ENCODE results near the gene URB1. TPM values are rescaled to one million over a fixed set of nuclear protein-coding genes. Genes with fewer than 3 reads are reported as not detected.
"Not testable (repeated sequence)": the region's sequence is repeated elsewhere in the genome, so short reads cannot be mapped to it uniquely, and the experiment has no call there.

The URB1 gene
- total RNA-seq, 2 experiments from 2014 or later = 17.4 to 19.4 TPM

DNA sequence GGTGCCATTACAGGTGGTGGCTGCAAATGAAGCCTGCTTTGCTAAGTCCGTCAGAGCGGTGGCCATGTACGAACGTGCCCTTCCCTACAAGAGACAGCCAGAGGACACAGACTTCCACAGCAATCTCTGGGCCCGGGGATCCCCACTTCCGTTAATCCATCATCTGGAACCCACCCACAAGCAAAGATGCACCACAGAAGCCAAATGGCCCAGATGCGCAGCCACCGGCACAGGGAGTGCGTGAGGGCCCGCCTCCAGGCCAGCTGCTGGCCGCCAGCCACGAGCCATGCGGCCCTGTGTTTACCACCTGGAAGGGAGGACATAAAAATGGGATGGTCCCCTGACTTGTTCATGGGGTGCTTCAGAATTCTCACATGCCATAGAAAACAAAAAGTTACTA, 72.1 kb downstream of the URB1 start:
- Mint-ChIP-seq H3K9me3 (ENCODE audit: insufficient read depth) (no peaks in the 10 kb centered on the region), H3K27me3 (ENCODE audit: low read depth) (no peaks in the 10 kb centered on the region), H3K36me3 (ENCODE audit: low read depth) (peaks cover 55% of the 10 kb centered on the region), H3K4me1 (ENCODE audit: low read depth) (no peaks in the 10 kb centered on the region), H3K4me3 (no peak overlapping the region), H3K27ac (no peak overlapping the region)
- POLR2A ChIA-PET = no interaction called here
- ATAC-seq (no peak), DNase-seq (no peak)
- CTCF ChIA-PET = no interaction called here

DNA sequence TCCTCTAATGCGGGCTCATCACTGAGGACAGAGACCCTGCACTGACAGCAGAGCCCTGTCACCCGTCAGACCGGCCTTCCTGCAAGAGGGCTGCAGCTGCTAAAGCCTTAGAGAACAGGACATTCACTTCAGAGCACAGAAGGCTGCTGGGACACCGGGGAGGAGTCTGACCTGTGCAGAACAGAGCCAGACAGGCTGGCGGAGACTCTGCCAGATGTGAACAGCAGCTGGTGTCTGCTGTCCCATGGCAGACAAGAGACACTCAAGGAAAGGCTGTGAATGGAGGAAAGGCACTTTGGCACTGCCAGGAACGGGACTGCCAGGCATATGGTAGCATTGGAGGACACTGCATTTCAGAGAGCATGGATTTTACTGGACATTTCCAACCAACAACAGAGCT, 72.8 kb downstream of the URB1 start:
- CTCF ChIA-PET = no interaction called here
- no peak overlapping the region for H3K27ac Mint-ChIP-seq

DNA sequence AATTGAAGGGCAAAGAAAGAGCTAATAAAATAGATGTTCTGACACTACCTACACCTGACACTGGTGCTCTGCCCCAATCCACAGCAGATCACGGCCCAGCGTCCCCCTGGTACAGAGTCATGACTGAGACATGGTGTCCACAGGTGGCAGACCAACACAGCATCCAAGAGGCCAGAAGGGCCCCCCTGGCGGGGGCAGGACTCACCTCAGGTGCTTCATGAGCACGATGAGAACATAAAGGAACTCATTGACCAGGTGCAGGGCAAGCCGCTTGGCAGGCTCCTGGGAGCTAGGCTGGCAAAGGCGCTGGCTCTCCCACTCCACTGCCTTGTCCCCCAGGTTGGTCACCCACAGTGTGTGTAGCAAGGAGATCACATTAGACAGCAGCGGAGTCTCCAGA, 73.8 kb downstream of the URB1 start:
- POLR2A ChIA-PET = no interaction called here

More for the DNA sequence above, 72.8 kb downstream of the URB1 start:
- DNase-seq (no peak), ATAC-seq (no peak)
- H3K27me3 Mint-ChIP-seq (ENCODE audit: low read depth) = no peaks in the 10 kb centered on the region
- H3K4me3 Mint-ChIP-seq = no peak overlapping the region
- POLR2A ChIA-PET = no interaction called here
- H3K9me3 Mint-ChIP-seq (ENCODE audit: insufficient read depth) = no peaks in the 10 kb centered on the region
- peaks cover 52% of the 10 kb centered on the region for H3K36me3 Mint-ChIP-seq (ENCODE audit: low read depth)
- no peaks in the 10 kb centered on the region for H3K4me1 Mint-ChIP-seq (ENCODE audit: low read depth)

DNA sequence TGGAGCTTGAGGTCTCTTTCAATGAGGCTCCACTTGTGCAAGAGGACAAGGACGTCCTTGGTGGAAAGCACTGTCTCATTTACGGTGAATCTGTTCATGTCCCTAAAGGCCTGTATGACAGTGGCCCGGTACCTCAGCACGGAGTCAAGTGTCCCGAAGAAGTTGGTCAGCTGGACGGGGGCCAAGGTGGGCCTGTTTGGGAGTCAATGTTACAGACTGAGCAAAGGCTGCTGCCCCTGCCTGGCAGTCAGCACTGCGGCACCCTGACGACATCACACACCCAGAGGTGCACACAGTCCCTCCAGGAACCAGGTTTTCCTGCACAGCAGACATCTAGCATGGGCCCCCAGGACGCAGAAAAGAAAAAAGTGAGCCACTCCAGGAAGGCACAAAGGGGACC, 75.1 kb downstream of the URB1 start:
- Mint-ChIP-seq H3K4me3 (no peak overlapping the region), H3K27ac (no peak overlapping the region), H3K36me3 (ENCODE audit: low read depth) (peaks cover 43% of the 10 kb centered on the region), H3K4me1 (ENCODE audit: low read depth) (no peaks in the 10 kb centered on the region), H3K9me3 (ENCODE audit: insufficient read depth) (no peaks in the 10 kb centered on the region), H3K27me3 (ENCODE audit: low read depth) (no peaks in the 10 kb centered on the region)
- POLR2A ChIA-PET = no interaction called here
- DNase-seq (no peak), ATAC-seq (no peak)
- CTCF ChIA-PET = interaction anchor here (0.7 kb wide), 1 partner anchor 9 kb away, joined by 4 read pairs; no protein-coding TSS in a partner anchor

More for the DNA sequence above, 73.8 kb downstream of the URB1 start:
- CTCF ChIA-PET = no interaction called here
- Mint-ChIP-seq H3K27ac (no peak overlapping the region), H3K27me3 (ENCODE audit: low read depth) (no peaks in the 10 kb centered on the region), H3K4me1 (ENCODE audit: low read depth) (no peaks in the 10 kb centered on the region), H3K9me3 (ENCODE audit: insufficient read depth) (no peaks in the 10 kb centered on the region), H3K4me3 (no peak overlapping the region), H3K36me3 (ENCODE audit: low read depth) (peaks cover 50% of the 10 kb centered on the region)
- no peak for ATAC-seq
- no peak for DNase-seq

DNA sequence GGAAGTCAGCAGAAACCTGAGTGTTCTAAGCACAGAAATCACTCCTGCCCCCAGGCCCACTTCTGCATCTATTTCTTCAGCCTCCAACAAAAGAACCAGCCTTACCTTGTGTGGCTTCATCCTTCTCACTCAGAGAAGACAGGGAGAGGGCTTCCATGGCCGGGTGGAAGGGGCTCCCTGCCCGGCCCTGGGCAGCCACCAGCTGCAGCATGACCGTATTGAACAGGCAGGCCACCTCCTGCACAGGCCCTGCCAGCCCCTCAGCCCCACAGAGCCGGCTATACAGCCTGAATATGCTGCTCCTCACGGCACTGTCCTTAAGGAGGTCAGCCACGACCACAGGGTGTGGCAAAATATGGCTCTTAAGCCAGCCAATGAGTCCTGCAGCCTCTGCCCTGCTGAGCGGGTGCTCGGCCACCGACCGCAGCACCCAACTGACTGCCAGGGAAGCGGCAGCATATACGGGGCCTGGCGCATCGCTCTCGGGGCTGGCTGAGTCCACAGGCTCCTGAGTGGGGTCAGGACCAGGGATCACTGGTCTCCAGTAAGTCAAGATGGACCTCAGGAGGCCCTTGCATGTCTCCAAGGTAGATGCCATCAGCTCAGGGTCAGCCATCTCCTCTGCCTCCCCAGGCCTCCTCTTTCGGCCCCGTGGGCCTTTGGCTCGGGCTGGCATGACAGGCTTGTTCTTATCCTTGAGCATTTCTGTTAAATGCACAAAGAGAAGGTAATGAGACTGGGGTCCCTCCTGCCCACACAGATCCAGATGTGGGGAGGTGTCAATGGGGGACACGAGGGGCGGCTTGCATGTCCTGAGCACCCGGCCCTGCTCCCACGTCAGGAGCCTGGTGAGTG, 76.2 kb downstream of the URB1 start:
- no peak overlapping the region for H3K27ac Mint-ChIP-seq
- H3K36me3 Mint-ChIP-seq (ENCODE audit: low read depth) = peaks cover 42% of the 10 kb centered on the region
- H3K27me3 Mint-ChIP-seq (ENCODE audit: low read depth) = no peaks in the 10 kb centered on the region
- ChIA-PET CTCF (no interaction called here), POLR2A (no interaction called here)
- H3K9me3 Mint-ChIP-seq (ENCODE audit: insufficient read depth) = no peaks in the 10 kb centered on the region
- DNase-seq (no peak), ATAC-seq (no peak)
- no peaks in the 10 kb centered on the region for H3K4me1 Mint-ChIP-seq (ENCODE audit: low read depth)
- H3K4me3 Mint-ChIP-seq = no peak overlapping the region

DNA sequence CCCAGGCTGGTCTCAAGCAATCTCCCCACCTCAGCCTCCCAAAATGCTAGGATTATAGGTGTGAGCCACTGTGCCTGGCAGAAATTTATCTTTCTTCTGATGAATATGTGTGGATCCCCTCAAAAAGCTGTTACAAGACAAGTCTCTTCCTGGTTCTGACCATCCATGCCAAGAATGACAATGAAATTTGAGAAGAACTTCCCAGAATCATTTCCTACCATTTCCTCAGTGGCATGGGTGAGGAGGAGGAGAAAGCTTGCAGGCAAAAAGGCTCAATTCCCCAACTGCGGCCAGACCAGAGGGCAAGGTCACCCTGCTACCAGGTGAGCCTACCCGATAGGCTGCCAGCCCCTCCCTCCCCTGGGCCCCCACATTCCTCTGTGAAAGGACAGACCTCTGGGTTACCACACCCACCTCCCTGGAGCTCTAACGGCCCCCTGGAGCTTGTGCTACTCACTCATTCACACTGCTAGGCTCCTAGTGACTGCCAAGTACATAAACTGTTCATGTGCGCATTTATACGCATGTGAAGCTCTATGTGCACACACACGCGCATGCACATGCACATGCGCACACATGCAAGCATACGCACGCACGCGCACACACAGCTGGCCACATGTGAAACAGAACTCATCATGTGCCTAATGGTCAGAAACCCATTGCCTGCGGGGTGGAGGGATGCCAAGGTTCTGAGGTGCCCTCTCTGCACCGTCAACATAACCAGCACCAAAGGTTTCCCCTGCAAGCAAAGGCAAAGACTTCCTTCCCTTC, 77.1 kb downstream of the URB1 start:
- no peak overlapping the region for H3K4me3 Mint-ChIP-seq
- CTCF ChIA-PET = no interaction called here

DNA sequence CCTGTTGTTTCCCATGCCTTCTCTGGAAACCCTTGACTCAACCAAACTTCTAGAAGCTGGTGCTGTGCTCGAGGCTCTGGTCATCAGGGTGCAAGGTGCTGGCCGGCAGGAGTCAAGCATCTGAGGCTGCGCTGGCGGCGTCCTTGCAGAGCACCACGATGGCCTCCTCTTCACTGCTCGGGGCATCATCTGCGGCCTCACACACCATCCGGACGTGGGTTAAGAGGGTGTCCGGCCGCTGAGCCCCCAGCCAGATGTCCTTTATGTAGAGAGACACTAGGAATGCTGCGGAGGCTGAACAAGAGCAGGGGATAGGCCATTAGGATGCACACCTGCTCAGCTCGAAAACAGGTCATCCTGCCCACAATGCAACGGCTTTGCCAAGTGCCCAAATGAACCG, 78.0 kb downstream of the URB1 start:
- Mint-ChIP-seq H3K36me3 (ENCODE audit: low read depth) (peaks cover 37% of the 10 kb centered on the region), H3K27me3 (ENCODE audit: low read depth) (no peaks in the 10 kb centered on the region), H3K4me3 (no peak overlapping the region), H3K4me1 (ENCODE audit: low read depth) (no peaks in the 10 kb centered on the region), H3K27ac (no peak overlapping the region), H3K9me3 (ENCODE audit: insufficient read depth) (no peaks in the 10 kb centered on the region)
- ATAC-seq (no peak), DNase-seq (no peak)
- CTCF ChIA-PET = no interaction called here
- POLR2A ChIA-PET = no interaction called here

More for the DNA sequence above, 77.1 kb downstream of the URB1 start:
- POLR2A ChIA-PET = no interaction called here
- DNase-seq = no peak
- no peaks in the 10 kb centered on the region for H3K4me1 Mint-ChIP-seq (ENCODE audit: low read depth)
- no peak overlapping the region for H3K27ac Mint-ChIP-seq
- H3K9me3 Mint-ChIP-seq (ENCODE audit: insufficient read depth) = no peaks in the 10 kb centered on the region
- H3K27me3 Mint-ChIP-seq (ENCODE audit: low read depth) = no peaks in the 10 kb centered on the region
- H3K36me3 Mint-ChIP-seq (ENCODE audit: low read depth) = peaks cover 43% of the 10 kb centered on the region
- no peak for ATAC-seq

DNA sequence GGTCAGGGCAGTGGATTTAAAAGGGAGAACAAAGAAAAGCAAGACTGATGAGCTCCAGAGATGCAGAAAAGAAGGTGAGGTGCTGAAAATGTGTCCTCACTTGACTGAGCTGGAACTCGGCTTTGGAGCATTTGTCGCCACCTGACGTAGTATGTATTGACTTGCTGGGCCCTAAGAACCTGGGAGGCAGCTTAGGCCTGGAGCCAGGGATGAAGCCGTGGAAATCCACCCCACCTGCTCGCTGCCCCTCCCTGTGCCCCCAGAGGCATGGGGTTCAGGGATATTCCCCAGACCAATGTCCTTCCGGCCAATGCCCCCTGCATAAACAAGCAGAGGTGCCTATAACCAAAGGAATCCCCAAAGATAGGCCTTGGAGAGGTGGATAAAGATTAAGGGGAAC, 79.8 kb downstream of the URB1 start:
- no peak for ATAC-seq
- no peaks in the 10 kb centered on the region for H3K27me3 Mint-ChIP-seq (ENCODE audit: low read depth)
- no peaks in the 10 kb centered on the region for H3K4me1 Mint-ChIP-seq (ENCODE audit: low read depth)
- H3K36me3 Mint-ChIP-seq (ENCODE audit: low read depth) = peaks cover 31% of the 10 kb centered on the region
- ChIA-PET CTCF (no interaction called here), POLR2A (no interaction called here)
- no peak overlapping the region for H3K4me3 Mint-ChIP-seq
- no peak overlapping the region for H3K27ac Mint-ChIP-seq
- no peaks in the 10 kb centered on the region for H3K9me3 Mint-ChIP-seq (ENCODE audit: insufficient read depth)
- DNase-seq = no peak

DNA sequence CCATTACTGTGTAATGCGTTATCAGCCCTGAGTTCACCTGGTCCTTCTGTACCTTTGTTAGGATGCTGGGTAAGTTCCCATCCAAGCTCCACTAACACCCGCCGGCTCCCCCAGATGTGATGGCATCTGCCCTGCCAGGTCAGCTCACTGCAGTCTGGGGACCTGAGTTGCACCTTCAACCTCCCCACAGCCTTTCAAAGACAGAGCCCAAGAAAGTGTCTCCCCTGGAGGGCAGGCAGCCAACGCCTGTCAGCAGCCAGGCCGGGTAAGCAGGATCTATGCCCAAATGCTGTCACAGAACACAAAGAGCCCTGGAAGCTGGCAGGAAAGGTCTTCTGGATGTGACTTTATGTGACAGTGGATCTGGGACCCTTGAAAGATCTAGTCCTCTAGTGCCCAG, 80.5 kb downstream of the URB1 start:
- H3K4me3 Mint-ChIP-seq = no peak overlapping the region
- H3K9me3 Mint-ChIP-seq (ENCODE audit: insufficient read depth) = no peaks in the 10 kb centered on the region
- H3K27me3 Mint-ChIP-seq (ENCODE audit: low read depth) = no peaks in the 10 kb centered on the region
- POLR2A ChIA-PET = no interaction called here
- CTCF ChIA-PET = no interaction called here
- peaks cover 27% of the 10 kb centered on the region for H3K36me3 Mint-ChIP-seq (ENCODE audit: low read depth)
- ATAC-seq (no peak), DNase-seq (no peak)
- no peak overlapping the region for H3K27ac Mint-ChIP-seq
- no peaks in the 10 kb centered on the region for H3K4me1 Mint-ChIP-seq (ENCODE audit: low read depth)

DNA sequence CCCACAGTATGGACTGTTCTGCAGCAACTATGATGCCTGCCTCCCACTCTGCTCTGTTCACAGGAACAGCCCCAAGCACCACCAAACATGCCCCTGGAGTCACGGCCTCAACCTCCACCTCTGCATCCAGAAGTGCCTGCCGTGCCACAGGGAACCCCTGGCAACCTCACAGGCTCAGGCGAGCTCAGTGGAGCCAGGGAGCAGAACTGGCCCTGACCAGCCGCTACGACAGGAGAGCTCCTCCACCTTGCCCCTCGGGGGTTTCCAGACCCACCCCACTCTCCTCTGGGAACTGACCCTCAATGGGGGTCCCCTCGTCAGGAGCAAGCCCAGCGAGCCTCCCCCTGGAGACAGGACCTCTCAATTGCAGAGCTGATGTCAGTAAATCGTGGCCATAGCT, 81.2 kb downstream of the URB1 start:
- Mint-ChIP-seq H3K4me3 (no peak overlapping the region), H3K27me3 (ENCODE audit: low read depth) (no peaks in the 10 kb centered on the region), H3K4me1 (ENCODE audit: low read depth) (no peaks in the 10 kb centered on the region), H3K36me3 (ENCODE audit: low read depth) (peaks cover 24% of the 10 kb centered on the region), H3K9me3 (ENCODE audit: insufficient read depth) (no peaks in the 10 kb centered on the region), H3K27ac (no peak overlapping the region)
- ChIA-PET POLR2A (no interaction called here), CTCF (no interaction called here)
- ATAC-seq = no peak
- no peak for DNase-seq

DNA sequence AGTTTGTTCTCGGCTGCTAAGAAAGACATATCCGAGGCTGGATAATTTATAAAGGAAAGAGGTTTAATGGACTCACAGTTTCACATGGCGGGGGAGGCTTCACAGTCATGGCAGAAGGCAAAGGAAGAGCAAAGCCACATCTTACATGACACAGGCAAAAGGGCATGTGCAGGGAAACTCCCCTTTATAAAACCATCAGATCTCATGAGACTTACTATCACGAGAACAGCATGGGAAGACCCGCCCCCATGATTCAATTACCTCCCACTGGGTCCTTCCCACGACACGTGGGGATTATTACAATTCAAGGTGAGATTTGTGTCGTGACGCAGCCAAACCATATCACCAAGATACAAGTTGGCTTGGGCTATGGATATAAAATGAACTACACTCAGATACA, 81.8 kb downstream of the URB1 start:
- DNase-seq; H3K27ac Mint-ChIP-seq; H3K9me3 Mint-ChIP-seq (ENCODE audit: insufficient read depth); CTCF ChIA-PET; ATAC-seq; H3K27me3 Mint-ChIP-seq (ENCODE audit: low read depth); POLR2A ChIA-PET; H3K4me3 Mint-ChIP-seq; H3K4me1 Mint-ChIP-seq (ENCODE audit: low read depth): not testable (repeated sequence)
- peaks cover 25% of the 10 kb centered on the region for H3K36me3 Mint-ChIP-seq (ENCODE audit: low read depth)

DNA sequence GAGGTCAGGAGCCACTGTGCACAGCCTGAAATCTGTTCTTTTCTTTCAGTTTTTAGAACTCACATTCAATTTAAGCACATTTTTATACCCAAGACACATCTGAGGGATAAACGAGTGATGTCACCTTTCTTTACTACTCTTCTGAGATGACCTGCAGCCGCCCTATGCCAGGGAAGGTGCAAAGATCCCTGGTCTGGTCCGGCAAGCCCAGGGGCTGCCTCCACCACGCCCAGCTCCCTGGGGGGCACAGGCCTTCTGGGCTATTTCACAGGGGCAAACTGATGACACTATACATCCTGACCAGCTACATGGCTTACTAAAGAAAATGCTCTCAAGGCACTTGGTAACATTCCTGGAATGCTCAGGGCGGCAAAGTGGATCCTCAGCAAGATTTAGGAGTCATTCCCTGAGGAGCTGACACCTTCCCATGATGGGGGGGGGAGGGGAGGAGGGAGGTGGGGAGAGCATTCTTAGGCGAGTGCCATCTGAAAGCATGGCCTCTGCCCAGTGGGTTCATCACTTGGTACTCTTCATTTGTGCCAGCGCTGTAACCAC, 82.8 kb downstream of the URB1 start:
- Mint-ChIP-seq H3K4me1 (ENCODE audit: low read depth) (peaks cover 10% of the 10 kb centered on the region), H3K27ac (no peak overlapping the region)
- no peak for DNase-seq

More for the DNA sequence above, 82.8 kb downstream of the URB1 start:
- no peak for ATAC-seq
- Mint-ChIP-seq H3K4me3 (no peak overlapping the region), H3K9me3 (ENCODE audit: insufficient read depth) (no peaks in the 10 kb centered on the region), H3K36me3 (ENCODE audit: low read depth) (peaks cover 21% of the 10 kb centered on the region), H3K27me3 (ENCODE audit: low read depth) (no peaks in the 10 kb centered on the region)
- POLR2A ChIA-PET = no interaction called here
- CTCF ChIA-PET = no interaction called here

Data from activated CD8-positive, alpha-beta T cell treated with anti-CD3 and anti-CD28 coated beads, Interleukin-2, amount 10 ng/mL, durations not matched to agents 7 days and 5 days (primary cell).